ENCODE results near the gene PSMC2.

PSMC2 gene

GRCh38 chr7:103413407-103413806, 66.0 kb downstream of the PSMC2 start:
- CTCF ChIA-PET, result interaction anchor here (0.9 to 1.5 kb wide), 3 partner anchors 9 to 27 kb away, joined by 3 to 4 read pairs (median 3); no protein-coding TSS in a partner anchor

GRCh38 chr7:103418241-103418640, 70.8 kb downstream of the PSMC2 start:
- CTCF ChIA-PET, result interaction anchor here (1.2 to 1.4 kb wide), 2 partner anchors 9 to 12 kb away, joined by 3 to 8 read pairs; no protein-coding TSS in a partner anchor

More at GRCh38 chr7:103413407-103413806, 66.0 kb downstream of the PSMC2 start:
- no peak for DNase-seq (ENCODE audit: extremely low spot score)
- TF ChIP-seq CTCF (IDR thresholded peaks at IDR 0.05; ENCODE audit: control extremely low read depth, extremely low read depth, low read depth, missing control alignments), result no peak
- POLR2A ChIA-PET, result no interaction called here

More at GRCh38 chr7:103418241-103418640, 70.8 kb downstream of the PSMC2 start:
- TF ChIP-seq CTCF (IDR thresholded peaks at IDR 0.05; ENCODE audit: control extremely low read depth, extremely low read depth, low read depth, missing control alignments), result no peak
- POLR2A ChIA-PET, result no interaction called here
- no peak for DNase-seq (ENCODE audit: extremely low spot score)

Data from GM10248 (cell line).